HepG2 (cell line): ENCODE data around the gene PRICKLE2. TPM values are rescaled to one million over a fixed set of nuclear protein-coding genes. Genes with fewer than 3 reads are reported as not detected.

ENCODE experiments used
- ATAC-seq: fragments of 200-7000 bp; cut with Tn5 transposase; 3 replicates; pipeline ENCODE4 v1.9.1; 2020; ENCODE audit warnings: mild to moderate bottlenecking, moderate library complexity
- BruUV-seq: library from RNA; stranded (reverse); fragments of 400-500 nt; replicated peaks from 2 replicates; lab custom pipeline; 2021; lab: Mats Ljungman, UMichigan
- CTCF ChIA-PET: fragments of 300-600 bp; formaldehyde crosslinking; extraction: SDS; loops from one replicate; lab custom pipeline; 2021; ENCODE audit warnings: low total read pairs, inconsistent platforms, low intra/inter-chr PET ratio; lab: Yijun Ruan, JAX
- POLR2A ChIA-PET: fragments of 350-600 bp; sonication (Branson Sonifier 250); formaldehyde crosslinking; loops from one replicate; lab custom pipeline; 2020; ENCODE audit warnings: antibody characterized with exemption, inconsistent platforms; lab: Yijun Ruan, JAX
- DNase-seq: peaks from one replicate; pipeline ENCODE4 v3.0.0-alpha.2; 2015; ENCODE audit warnings: low spot score
- FAIRE-seq: peaks from 3 replicates; lab custom pipeline; 2011; peaks lifted over from hg19 to GRCh38; lab: Jason Lieb, UNC
- H2AFZ ChIP-seq: one replicate; pipeline ENCODE4 v1.6.1; 2011; ENCODE audit warnings: low read length, inconsistent platforms
- H3K27ac ChIP-seq: fragments of 300-600 bp; 3 replicates; pipeline ENCODE4 v1.8.0; 2011; ENCODE audit warnings: mixed run types, mild to moderate bottlenecking, mixed read lengths, low read length, inconsistent platforms; ENCODE audit not compliant: insufficient read depth; ENCODE audit errors: extremely low read length
- H3K27me3 ChIP-seq, 2 experiments: fragments of 200-600 bp in 1 of 2; 2 replicates in 1 of 2; 3 replicates in 1 of 2; pipeline versions ENCODE4 v1.6.0 to v1.8.0; 2011; ENCODE audit warnings: low read length in 2 of 2, mild to moderate bottlenecking in 2 of 2, moderate library complexity in 2 of 2, inconsistent platforms in 1 of 2; ENCODE audit not compliant: insufficient read depth in 2 of 2, control insufficient read depth in 1 of 2
- H3K36me3 ChIP-seq, 2 experiments: fragments of 200-600 bp in 1 of 2; replicated peaks in 1 of 2; 2 replicates in 1 of 2; 3 replicates in 1 of 2; pipeline versions ENCODE4 v1.5.1 to v1.8.0; 2011; ENCODE audit warnings: low read length in 2 of 2, inconsistent platforms in 1 of 2; ENCODE audit not compliant: insufficient read depth in 2 of 2, control insufficient read depth in 1 of 2
- H3K4me1 ChIP-seq: 2 replicates; pipeline ENCODE4 v1.5.1; 2012; ENCODE audit warnings: low read length, inconsistent platforms; ENCODE audit not compliant: insufficient read depth
- H3K4me2 ChIP-seq: 2 replicates; pipeline ENCODE4 v1.6.0; 2011; ENCODE audit warnings: low read depth, low read length, inconsistent platforms
- H3K4me3 ChIP-seq, 3 experiments: fragments of 200-600 bp in 1 of 3; sonication (generic), shearing (Covaris generic) in 1 of 3; replicated peaks in 1 of 3; 2 replicates each; pipeline ENCODE4 v1.5.1; 2011 to 2016; ENCODE audit warnings: low read length in 3 of 3, inconsistent platforms in 2 of 3, low read depth in 2 of 3, mild to moderate bottlenecking in 2 of 3, control low read depth in 1 of 3, mixed read lengths in 1 of 3; ENCODE audit not compliant: insufficient read depth in 1 of 3
- H3K79me2 ChIP-seq: one replicate; pipeline ENCODE4 v1.6.1; 2011; ENCODE audit warnings: low read length, inconsistent platforms; ENCODE audit not compliant: insufficient read depth
- H3K9ac ChIP-seq: 2 replicates; pipeline ENCODE4 v1.6.0; 2011; ENCODE audit warnings: mild to moderate bottlenecking, low read depth, low read length, inconsistent platforms; ENCODE audit not compliant: insufficient read depth
- H3K9me3 ChIP-seq: 2 replicates; pipeline ENCODE4 v1.5.1; 2012; ENCODE audit warnings: mild to moderate bottlenecking, low read length
- H4K20me1 ChIP-seq: 2 replicates; pipeline ENCODE4 v1.6.0; 2011; ENCODE audit warnings: inconsistent platforms, mild to moderate bottlenecking, low read length, moderate library complexity; ENCODE audit not compliant: insufficient read depth
- AKAP8 ChIP-seq: sonication (generic); formaldehyde crosslinking; IDR thresholded peaks from 2 replicates; pipeline ENCODE4 v1.5.1; 2020; ENCODE audit warnings: mild to moderate bottlenecking, missing genetic modification reagents
- ARNT2 ChIP-seq: sonication (generic); formaldehyde crosslinking; IDR thresholded peaks from 2 replicates; pipeline ENCODE4 v1.8.0; 2022; ENCODE audit warnings: mild to moderate bottlenecking, low read depth, missing genetic modification reagents, moderate library complexity
- ATF7 ChIP-seq, 2 experiments: fragments of 450-650 bp in 1 of 2; sonication (generic) in 1 of 2; formaldehyde crosslinking in 1 of 2; IDR thresholded peaks; 2 replicates each; pipeline versions ENCODE4 v1.4.0 to v1.6.1; 2016 to 2020; ENCODE audit warnings: antibody characterized with exemption in 1 of 2, mild to moderate bottlenecking in 1 of 2, missing genetic modification reagents in 1 of 2
- ERF ChIP-seq: IDR thresholded peaks from 2 replicates; pipeline ENCODE4 v1.6.1; 2018; ENCODE audit warnings: missing biosample characterization, missing genetic modification reagents
- KAT2B ChIP-seq: fragments of 150-350 bp; IDR thresholded peaks from 2 replicates; pipeline ENCODE4 v1.6.1; 2014; ENCODE audit warnings: low read depth, low read length, borderline replicate concordance
- PAWR ChIP-seq: sonication (generic); formaldehyde crosslinking; IDR thresholded peaks from 2 replicates; pipeline ENCODE4 v1.4.0; 2020; ENCODE audit warnings: missing genetic modification reagents, mild to moderate bottlenecking, borderline replicate concordance
- PCBP2 ChIP-seq: fragments of 200-400 bp; formaldehyde crosslinking; optimal IDR thresholded peaks from 2 replicates; pipeline ENCODE3; 2018; ENCODE audit warnings: low read length, low read depth; ENCODE audit not compliant: poor library complexity, severe bottlenecking
- SMYD3 ChIP-seq: sonication (generic); formaldehyde crosslinking; IDR thresholded peaks from 2 replicates; pipeline ENCODE4 v1.8.1; 2023; ENCODE audit warnings: mild to moderate bottlenecking, missing genetic modification reagents
- SP140L ChIP-seq: sonication (generic); formaldehyde crosslinking; IDR thresholded peaks from 2 replicates; pipeline ENCODE4 v1.4.0; 2020; ENCODE audit warnings: missing genetic modification reagents, borderline replicate concordance
- ZNF674 ChIP-seq: sonication (generic); formaldehyde crosslinking; IDR thresholded peaks from 2 replicates; pipeline ENCODE4 v1.5.0; 2020; ENCODE audit warnings: low read depth, mild to moderate bottlenecking, missing genetic modification reagents
- WGBS: methylation state at CpG from one replicate; pipeline ENCODE4 v1.1.6; 2017; ENCODE audit warnings: low lambda C conversion rate; 5-methylcytosine and 5-hydroxymethylcytosine counted together
- in situ Hi-C: cut with HindIII; loops from 2 replicates; pipeline ENCODE4 v1.10.0; 2017; ENCODE audit warnings: low pct_unique_long_range_greater_than_20kb; ENCODE audit not compliant: extremely low pct_ligation_motif_present
- intact Hi-C: fragments of 100-400 bp; cut with micrococcal nuclease; formaldehyde crosslinking; loops from one replicate; pipeline ENCODE4 v1.10.0; 2022; ENCODE audit not compliant: unreplicated experiment
- polyA plus RNA-seq, 8 experiments: library from polyadenylated mRNA; depleted of rRNA in 3 of 8; stranded (reverse) in 7 of 8; unstranded in 1 of 8; fragments of >200 nt; fragmentation: Illumina TruSeq in 4 of 8; extraction: Trizol in 4 of 8; gene quantifications; 2 replicates each; pipeline versions ENCODE4 v1.2.1 to v1.2.3, GENCODE V29; 2011 to 2016; ENCODE audit warnings: low read depth in 4 of 8, missing spikeins in 1 of 8, mixed read lengths in 1 of 8; ENCODE audit not compliant: insufficient read depth in 1 of 8
- total RNA-seq, 5 experiments: library from RNA; depleted of rRNA; stranded (reverse); fragments of >200 nt; fragmentation: Illumina TruSeq; extraction: Trizol; gene quantifications; 2 replicates each; pipeline ENCODE4 v1.2.3, GENCODE V29; 2016; ENCODE audit warnings: low read depth in 1 of 5
- TF ChIP-seq, protein P1 (sequence below): sonication (generic); formaldehyde crosslinking; IDR thresholded peaks from 2 replicates; pipeline ENCODE4 v1.5.0; 2020; ENCODE audit warnings: mild to moderate bottlenecking, low read depth, missing genetic modification reagents, borderline replicate concordance
- TF ChIP-seq, protein P2 (sequence below): sonication (generic); formaldehyde crosslinking; IDR thresholded peaks from 2 replicates; pipeline ENCODE4 v1.4.0; 2020; ENCODE audit warnings: missing genetic modification reagents
- TF ChIP-seq, protein P3 (sequence below): sonication (generic); formaldehyde crosslinking; IDR thresholded peaks from 2 replicates; pipeline ENCODE4 v1.5.0; 2020; ENCODE audit warnings: missing genetic modification reagents

The PRICKLE2 gene
- total and polyA plus RNA-seq, 2 of the 13 experiments (the other 11 are each of a cell fraction or from before 2014, with no cell fraction given): 0.01 to 0.07 TPM

DNA sequence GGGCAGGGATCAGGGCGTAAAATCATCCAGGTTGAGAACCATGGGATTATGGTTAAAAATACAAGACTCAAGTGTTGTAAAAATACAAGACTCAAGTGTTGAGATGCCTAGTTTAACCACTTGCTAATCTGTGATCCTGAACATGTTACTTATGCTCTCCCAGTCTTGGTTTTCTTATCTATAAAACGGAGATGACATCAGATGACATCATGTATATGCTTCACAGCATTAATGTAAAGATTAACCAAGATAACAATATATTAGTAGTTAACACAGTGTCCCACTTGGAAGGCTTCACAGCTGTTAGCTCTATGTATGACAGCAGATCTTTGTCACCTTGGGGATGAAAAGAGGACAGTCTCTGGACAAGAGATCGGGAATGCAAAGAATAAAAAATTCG, 96.2 kb downstream of the PRICKLE2 start:
- ATAC-seq: no peak
- Histone ChIP-seq H3K27ac (no peak overlapping the region), H3K4me1 (no peaks in the 10 kb centered on the region), H3K9me3 (no peaks in the 10 kb centered on the region), H3K79me2 (no peaks in the 10 kb centered on the region), H3K4me2 (no peak overlapping the region), H3K9ac (no peak overlapping the region), H3K4me3 (no peak overlapping the region)
- BruUV-seq: no TSS peak
- no peak for FAIRE-seq
- no peak for DNase-seq
- POLR2A ChIA-PET: no interaction called here
- TF ChIP-seq ARNT2 (CRISPR knock-in tag) (no peak), SP140L (CRISPR knock-in tag) (no peak), PAWR (CRISPR knock-in tag) (no peak), ZNF674 (CRISPR knock-in tag) (no peak), ATF7 (IDR thresholded peaks at IDR 0.05) (peak; percentile 69), ATF7 (CRISPR knock-in tag; IDR thresholded peaks at IDR 0.05) (no peak)
- TF ChIP-seq, protein P1, sequence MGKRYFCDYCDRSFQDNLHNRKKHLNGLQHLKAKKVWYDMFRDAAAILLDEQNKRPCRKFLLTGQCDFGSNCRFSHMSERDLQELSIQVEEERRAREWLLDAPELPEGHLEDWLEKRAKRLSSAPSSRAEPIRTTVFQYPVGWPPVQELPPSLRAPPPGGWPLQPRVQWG (CRISPR knock-in tag): no peak
- TF ChIP-seq, all 625 proteins: peak for 1
- WGBS: 3% methylated on average over 4 of the region's 4 CpGs
- in situ Hi-C loops (no loop called here), intact Hi-C loops (no loop called here)
- Histone ChIP-seq H3K27me3 (no peaks in the 10 kb centered on the region), H3K36me3 (no peaks in the 10 kb centered on the region), H2AFZ (no peak overlapping the region), H4K20me1 (no peaks in the 10 kb centered on the region)
- CTCF ChIA-PET: no interaction called here

DNA sequence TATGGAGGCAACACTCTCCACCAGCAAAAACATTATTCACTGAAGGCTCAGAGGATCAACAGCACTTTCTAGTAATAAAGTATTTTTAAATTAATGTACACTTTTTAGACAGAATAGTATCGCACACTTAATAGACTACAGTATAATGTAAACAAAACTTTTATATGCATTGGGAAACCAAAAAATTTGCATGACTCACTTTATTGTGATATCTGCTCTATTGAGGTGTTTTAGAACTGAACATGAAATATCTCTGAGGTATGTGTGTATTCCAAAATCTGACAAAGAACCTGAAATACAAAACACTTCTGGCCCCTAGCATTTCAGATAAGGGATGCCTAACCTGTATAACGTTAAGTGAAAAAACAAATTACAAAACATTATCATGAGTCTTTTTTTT, 99.7 kb downstream of the PRICKLE2 start:
- no peak for FAIRE-seq
- ATAC-seq: no peak
- H2AFZ ChIP-seq: no peak overlapping the region
- no peaks in the 10 kb centered on the region for H3K4me1 ChIP-seq
- no peaks in the 10 kb centered on the region for H3K9me3 ChIP-seq
- in situ Hi-C loops: no loop called here
- H3K9ac ChIP-seq: no peak overlapping the region
- WGBS: 3% methylated on average over 2 of the region's 2 CpGs
- DNase-seq: no peak
- no peak overlapping the region for H3K27ac ChIP-seq
- POLR2A ChIA-PET: no interaction called here
- intact Hi-C loops: no loop called here
- BruUV-seq: no TSS peak
- no peaks in the 10 kb centered on the region for H3K79me2 ChIP-seq
- no peaks in the 10 kb centered on the region for H3K36me3 ChIP-seq
- H3K4me2 ChIP-seq: no peak overlapping the region
- no peak overlapping the region for H3K4me3 ChIP-seq
- CTCF ChIA-PET: no interaction called here
- no peaks in the 10 kb centered on the region for H4K20me1 ChIP-seq
- H3K27me3 ChIP-seq: no peaks in the 10 kb centered on the region
- TF ChIP-seq ERF (CRISPR knock-in tag): no peak
- TF ChIP-seq, protein P2, sequence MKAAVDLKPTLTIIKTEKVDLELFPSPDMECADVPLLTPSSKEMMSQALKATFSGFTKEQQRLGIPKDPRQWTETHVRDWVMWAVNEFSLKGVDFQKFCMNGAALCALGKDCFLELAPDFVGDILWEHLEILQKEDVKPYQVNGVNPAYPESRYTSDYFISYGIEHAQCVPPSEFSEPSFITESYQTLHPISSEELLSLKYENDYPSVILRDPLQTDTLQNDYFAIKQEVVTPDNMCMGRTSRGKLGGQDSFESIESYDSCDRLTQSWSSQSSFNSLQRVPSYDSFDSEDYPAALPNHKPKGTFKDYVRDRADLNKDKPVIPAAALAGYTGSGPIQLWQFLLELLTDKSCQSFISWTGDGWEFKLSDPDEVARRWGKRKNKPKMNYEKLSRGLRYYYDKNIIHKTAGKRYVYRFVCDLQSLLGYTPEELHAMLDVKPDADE: no peak
- TF ChIP-seq SMYD3 (CRISPR knock-in tag): no peak
- TF ChIP-seq, protein P3, sequence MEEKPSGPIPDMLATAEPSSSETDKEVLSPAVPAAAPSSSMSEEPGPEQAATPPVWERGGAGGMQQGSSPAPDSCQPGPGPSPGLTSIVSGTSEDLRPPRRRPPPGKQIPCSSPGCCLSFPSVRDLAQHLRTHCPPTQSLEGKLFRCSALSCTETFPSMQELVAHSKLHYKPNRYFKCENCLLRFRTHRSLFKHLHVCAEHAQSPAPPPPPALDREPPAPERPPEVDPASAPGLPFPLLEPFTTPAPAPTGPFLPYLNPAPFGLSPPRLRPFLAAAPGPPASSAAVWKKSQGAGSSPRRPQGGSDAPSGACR: no peak
- TF ChIP-seq KAT2B: no peak
- no peak for TF ChIP-seq PCBP2
- no peak for TF ChIP-seq AKAP8 (CRISPR knock-in tag)
